GM12801 (cell line): ENCODE measurements around the gene PRR29.

Source experiments
- TF ChIP-seq, protein P1 (sequence below): IDR thresholded peaks from one replicate; pipeline ENCODE4 v1.5.1; 2011; ENCODE audit warnings: control low read depth; ENCODE audit not compliant: insufficient read length; ENCODE audit errors: extremely low read depth

The PRR29 gene

GRCh38 chr17:64005734-64006167, 7.6 kb downstream of the PRR29 start:
- TF ChIP-seq, protein P1, sequence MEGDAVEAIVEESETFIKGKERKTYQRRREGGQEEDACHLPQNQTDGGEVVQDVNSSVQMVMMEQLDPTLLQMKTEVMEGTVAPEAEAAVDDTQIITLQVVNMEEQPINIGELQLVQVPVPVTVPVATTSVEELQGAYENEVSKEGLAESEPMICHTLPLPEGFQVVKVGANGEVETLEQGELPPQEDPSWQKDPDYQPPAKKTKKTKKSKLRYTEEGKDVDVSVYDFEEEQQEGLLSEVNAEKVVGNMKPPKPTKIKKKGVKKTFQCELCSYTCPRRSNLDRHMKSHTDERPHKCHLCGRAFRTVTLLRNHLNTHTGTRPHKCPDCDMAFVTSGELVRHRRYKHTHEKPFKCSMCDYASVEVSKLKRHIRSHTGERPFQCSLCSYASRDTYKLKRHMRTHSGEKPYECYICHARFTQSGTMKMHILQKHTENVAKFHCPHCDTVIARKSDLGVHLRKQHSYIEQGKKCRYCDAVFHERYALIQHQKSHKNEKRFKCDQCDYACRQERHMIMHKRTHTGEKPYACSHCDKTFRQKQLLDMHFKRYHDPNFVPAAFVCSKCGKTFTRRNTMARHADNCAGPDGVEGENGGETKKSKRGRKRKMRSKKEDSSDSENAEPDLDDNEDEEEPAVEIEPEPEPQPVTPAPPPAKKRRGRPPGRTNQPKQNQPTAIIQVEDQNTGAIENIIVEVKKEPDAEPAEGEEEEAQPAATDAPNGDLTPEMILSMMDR = no peak

- TF ChIP-seq, protein P1 = no peak
Observed at GRCh38 chr17:64006361-64007088, 8.4 kb downstream of the PRR29 start.

DNA sequence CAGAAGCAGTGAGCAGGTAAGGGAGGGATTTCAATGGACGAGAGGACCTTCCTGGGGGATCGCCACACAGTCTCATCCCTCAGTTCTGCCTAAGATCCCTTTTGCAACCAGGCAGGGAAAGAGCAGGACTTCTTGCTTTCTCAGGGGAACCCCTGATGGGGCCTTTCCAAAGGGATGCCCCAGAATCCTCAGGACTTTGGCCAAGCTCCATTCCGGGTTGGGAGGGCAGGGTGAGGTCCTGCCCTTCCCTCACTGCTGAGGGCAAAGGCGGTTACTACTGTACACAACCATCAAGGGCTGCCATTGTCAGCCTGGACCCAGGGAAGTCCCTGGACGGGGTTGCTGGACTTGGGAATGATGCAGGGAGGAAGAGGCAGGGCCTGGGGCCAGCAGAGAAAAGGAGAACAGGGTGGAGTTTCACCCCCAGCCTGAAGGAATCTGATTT, 9.7 kb downstream of the PRR29 start:
- TF ChIP-seq, protein P1 = no peak

DNA sequence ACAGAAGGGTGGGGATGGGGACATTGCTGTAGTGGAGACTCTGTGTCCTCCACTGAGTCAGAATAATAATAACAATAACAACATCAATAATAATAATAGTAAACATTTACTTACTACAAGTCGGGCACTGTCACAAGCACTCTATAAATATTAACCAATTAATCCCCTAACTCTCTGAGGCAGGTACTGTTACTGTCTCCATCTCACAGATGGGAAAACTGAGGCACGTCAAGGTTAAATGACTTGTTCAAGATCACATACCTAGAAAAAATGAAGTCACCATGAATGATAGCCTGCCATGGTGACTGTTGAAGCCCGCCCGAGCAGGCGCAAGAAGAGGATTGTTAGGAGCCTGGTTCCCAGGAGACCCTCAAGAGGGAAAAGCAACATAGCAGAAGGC, 10.2 kb downstream of the PRR29 start:
- TF ChIP-seq, protein P1 = no peak

DNA sequence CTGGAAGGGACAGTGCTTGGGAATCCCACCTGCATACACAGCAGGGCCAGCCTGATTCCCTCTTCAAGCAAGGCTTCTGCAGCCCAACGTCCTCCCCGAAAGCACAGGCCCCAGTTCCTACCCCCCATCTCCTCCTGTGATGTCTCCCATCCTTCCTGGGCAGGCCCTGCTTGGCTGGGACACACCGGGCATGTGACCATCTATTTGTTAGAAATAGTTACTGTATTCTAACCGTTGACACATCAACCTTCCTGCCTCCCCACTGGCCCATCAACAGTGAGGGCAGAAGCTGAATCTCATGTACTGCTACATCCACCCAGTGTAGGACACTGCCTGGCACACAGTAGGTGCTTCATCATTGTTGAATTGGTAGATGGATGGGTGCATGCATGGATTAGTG, 10.7 kb downstream of the PRR29 start:
- TF ChIP-seq, protein P1 = no peak

DNA sequence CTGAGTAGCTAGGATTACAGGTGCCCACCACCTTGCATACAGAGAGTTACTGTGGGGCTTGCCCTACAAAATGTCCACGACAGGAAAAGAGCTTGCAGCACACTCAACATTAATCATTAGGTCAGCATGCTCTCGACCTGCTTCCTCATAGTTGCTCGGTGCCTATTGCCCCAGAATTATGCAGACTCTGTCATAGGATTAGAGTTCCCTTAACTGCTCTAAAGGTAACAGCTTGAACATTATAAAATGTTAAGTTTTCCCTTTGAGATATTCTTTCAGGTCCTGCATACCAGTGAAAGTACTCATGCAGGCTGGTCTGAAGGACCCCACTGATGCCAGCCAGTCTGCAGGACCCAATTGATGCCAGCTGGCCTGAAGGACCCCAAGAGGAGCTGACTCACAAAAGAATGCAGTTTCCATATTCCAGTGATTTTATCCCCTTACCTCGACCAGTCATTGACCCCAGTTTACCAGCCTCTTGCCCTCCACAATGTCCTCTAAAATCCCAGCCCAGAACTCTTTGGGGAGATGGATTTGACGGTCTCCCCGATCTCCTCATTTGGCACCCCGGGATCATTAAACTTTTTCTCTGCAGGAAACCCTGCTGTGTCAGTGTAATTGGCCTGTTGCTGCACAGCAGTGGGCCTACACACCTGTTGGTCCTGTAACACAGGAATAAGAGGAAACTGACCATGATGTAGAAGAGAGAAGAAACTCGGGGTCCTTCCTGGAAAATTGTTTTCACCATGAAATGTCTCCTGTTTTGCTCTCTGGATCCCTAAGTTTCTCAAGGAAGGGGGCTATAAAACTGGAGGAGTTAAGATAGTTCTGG, 11.6 kb downstream of the PRR29 start:
- TF ChIP-seq, protein P1 = no peak

GRCh38 chr17:64015447-64015846, 17.3 kb downstream of the PRR29 start:
- TF ChIP-seq, protein P1 = no peak
